GM21576 (cell line): ENCODE measurements around the gene SLC35A2.
"Not testable (repeated sequence)": the region's sequence is repeated elsewhere in the genome, so short reads cannot be mapped to it uniquely, and the experiment has no call there.

ENCODE experiments used
- ATAC-seq: cut with Tn5 transposase; IDR thresholded peaks from one replicate; pipeline ENCODE4 v1.9.1; 2021; ENCODE audit warnings: mild to moderate bottlenecking, moderate library complexity; ENCODE audit not compliant: unreplicated experiment

SLC35A2 gene

DNA sequence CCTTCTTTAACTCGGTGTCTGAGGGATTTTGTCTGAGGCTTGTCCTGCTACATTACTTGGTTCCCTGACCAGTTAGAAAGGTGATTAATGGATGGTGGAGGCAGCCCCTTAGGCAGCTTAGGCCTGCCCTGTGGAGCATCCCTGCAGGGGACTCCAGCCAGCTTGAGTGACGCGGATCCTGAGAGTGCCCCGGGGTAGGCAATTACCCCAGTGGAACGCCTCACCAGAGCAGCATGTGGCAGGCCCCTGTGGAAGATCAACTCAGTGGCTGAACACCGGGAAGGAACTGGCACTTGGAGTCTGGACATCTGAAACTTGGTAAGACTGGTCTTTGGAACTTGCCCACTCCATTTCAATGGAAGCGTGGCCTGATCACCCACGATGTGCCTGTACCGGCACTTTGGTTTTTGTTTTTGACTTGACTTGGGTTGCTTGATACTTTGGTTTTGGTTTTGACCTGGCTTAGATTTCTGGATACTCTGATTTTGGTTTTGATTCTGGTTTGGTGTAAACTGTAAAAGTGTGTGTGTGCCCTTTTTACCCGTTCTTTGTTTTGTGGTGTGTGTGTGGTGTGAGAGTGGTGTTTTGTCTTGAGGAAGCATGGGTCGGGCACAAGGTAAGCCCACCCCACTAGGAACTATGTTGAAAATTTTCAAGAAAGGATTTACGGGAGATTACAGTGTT, 57.2 kb downstream of the SLC35A2 start:
- ATAC-seq: not testable (repeated sequence)

GRCh38 chrX:48853494-48853893, 58.0 kb downstream of the SLC35A2 start:
- not testable (repeated sequence) for ATAC-seq
